GM06990 (cell line): Measurements from ENCODE around the gene STK39.

Experiments
- DNase-seq: peaks from one replicate; pipeline ENCODE4 v3.0.0-alpha.2; 2011; ENCODE audit not compliant: insufficient read length; ENCODE audit errors: extremely low read depth
- H3K27me3 ChIP-seq: replicated peaks from 2 replicates; pipeline ENCODE4 v1.6.0; 2011; ENCODE audit warnings: low read length; ENCODE audit not compliant: control insufficient read depth, insufficient read depth
- H3K36me3 ChIP-seq: 2 replicates; pipeline ENCODE4 v1.5.1; 2011; ENCODE audit warnings: low read length; ENCODE audit not compliant: control insufficient read depth, insufficient read depth
- H3K4me3 ChIP-seq: replicated peaks from 2 replicates; pipeline ENCODE4 v1.5.1; 2011; ENCODE audit warnings: low read depth, mild to moderate bottlenecking, control low read depth, low read length
- CTCF ChIP-seq: IDR thresholded peaks from 2 replicates; pipeline ENCODE4 v1.5.1; 2011; ENCODE audit warnings: low read length, control low read depth, mild to moderate bottlenecking, inconsistent platforms; ENCODE audit not compliant: insufficient read depth, poor library complexity, severe bottlenecking

The STK39 gene

GRCh38 chr2:168172071-168172470, 75.3 kb downstream of the STK39 start:
- Histone ChIP-seq H3K4me3 (no peak overlapping the region), H3K36me3 (no peaks in the 10 kb centered on the region), H3K27me3 (no peaks in the 10 kb centered on the region; the same call in none of the 2 replicates)
- TF ChIP-seq CTCF = no peak
- DNase-seq = no peak

- Histone ChIP-seq H3K36me3 (no peaks in the 10 kb centered on the region), H3K27me3 (no peaks in the 10 kb centered on the region; the same call in none of the 2 replicates), H3K4me3 (no peak overlapping the region)
- no peak for DNase-seq
- no peak for TF ChIP-seq CTCF
Measured at GRCh38 chr2:168171059-168171762, 76.2 kb downstream of the STK39 start.

- DNase-seq = no peak
- TF ChIP-seq CTCF = no peak
- Histone ChIP-seq H3K36me3 (no peaks in the 10 kb centered on the region), H3K27me3 (no peaks in the 10 kb centered on the region; the same call in none of the 2 replicates), H3K4me3 (no peak overlapping the region)
Measured at GRCh38 chr2:168169097-168169745, 78.2 kb downstream of the STK39 start.

GRCh38 chr2:168167511-168168263, 79.7 kb downstream of the STK39 start:
- no peak for TF ChIP-seq CTCF

GRCh38 chr2:168166902-168167510, 80.4 kb downstream of the STK39 start:
- TF ChIP-seq CTCF = no peak
- no peaks in the 10 kb centered on the region for H3K36me3 ChIP-seq
- no peak overlapping the region for H3K4me3 ChIP-seq
- no peaks in the 10 kb centered on the region; the same call in none of the 2 replicates for H3K27me3 ChIP-seq
- no peak for DNase-seq

More at GRCh38 chr2:168167511-168168263, 79.7 kb downstream of the STK39 start:
- no peaks in the 10 kb centered on the region; the same call in none of the 2 replicates for H3K27me3 ChIP-seq
- H3K4me3 ChIP-seq = no peak overlapping the region
- no peaks in the 10 kb centered on the region for H3K36me3 ChIP-seq
- DNase-seq = no peak
